IMR-90 (cell line): ENCODE measurements around the gene ZNF398. TPM values are rescaled to one million over a fixed set of nuclear protein-coding genes. Genes with fewer than 3 reads are reported as not detected.

Experiments used
- ATAC-seq: fragments of 200-7000 bp; cut with Tn5 transposase; 2 replicates; pipeline ENCODE4 v1.9.1; 2020; ENCODE audit warnings: low read depth, mild to moderate bottlenecking, moderate library complexity
- BruUV-seq: library from RNA; stranded (reverse); fragments of 400-500 nt; replicated peaks from 2 replicates; lab custom pipeline; 2021; lab: Mats Ljungman, UMichigan
- CTCF ChIA-PET: fragments of 300-600 bp; formaldehyde crosslinking; extraction: SDS; loops from one replicate; lab custom pipeline; 2021; ENCODE audit warnings: antibody characterized with exemption; lab: Yijun Ruan, JAX
- POLR2A ChIA-PET: fragments of 300-600 bp; sonication (Branson Sonifier 250); formaldehyde crosslinking; loops from one replicate; lab custom pipeline; 2022; ENCODE audit warnings: antibody characterized with exemption; ENCODE audit not compliant: unreplicated experiment; lab: Charles Lee
- DNase-seq: peaks from one replicate; pipeline ENCODE4 v3.0.0; 2013
- H2AFZ ChIP-seq: replicated peaks from 2 replicates; pipeline ENCODE3; 2013; ENCODE audit warnings: low read length, mild to moderate bottlenecking; ENCODE audit not compliant: poor library complexity
- H2AK5ac ChIP-seq: 2 replicates; pipeline ENCODE4 v1.6.1; 2013; ENCODE audit warnings: low read depth, low read length, inconsistent platforms
- H2AK9ac ChIP-seq: replicated peaks from 2 replicates; pipeline ENCODE3; 2013; ENCODE audit warnings: mild to moderate bottlenecking, low read depth, low read length, moderate library complexity; ENCODE audit not compliant: poor library complexity
- H2BK120ac ChIP-seq: 2 replicates; pipeline ENCODE4 v1.6.1; 2013; ENCODE audit warnings: low read depth, low read length, inconsistent platforms
- H2BK15ac ChIP-seq: 3 replicates; pipeline ENCODE4 v1.6.1; 2013; ENCODE audit warnings: low read depth, low read length, inconsistent platforms
- H2BK20ac ChIP-seq: 2 replicates; pipeline ENCODE4 v1.6.1; 2013; ENCODE audit warnings: low read depth, mild to moderate bottlenecking, inconsistent platforms, low read length, moderate library complexity
- H2BK5ac ChIP-seq: 2 replicates; pipeline ENCODE4 v1.6.1; 2013; ENCODE audit warnings: mild to moderate bottlenecking, low read depth, low read length, inconsistent platforms; ENCODE audit not compliant: poor library complexity, severe bottlenecking
- H3K14ac ChIP-seq: replicated peaks from 2 replicates; pipeline ENCODE4 v1.6.1; 2013; ENCODE audit warnings: low read depth, low read length, inconsistent platforms
- H3K18ac ChIP-seq: 2 replicates; pipeline ENCODE4 v1.6.1; 2013; ENCODE audit warnings: low read depth, low read length, control low read depth
- H3K23ac ChIP-seq: 2 replicates; pipeline ENCODE4 v1.6.1; 2013; ENCODE audit warnings: low read depth, low read length, inconsistent platforms
- H3K27ac ChIP-seq: 2 replicates; pipeline ENCODE4 v1.5.1; 2013; ENCODE audit warnings: mild to moderate bottlenecking, control low read depth, low read length; ENCODE audit not compliant: insufficient read depth
- H3K27me3 ChIP-seq: 2 replicates; pipeline ENCODE4 v1.6.1; 2013; ENCODE audit warnings: low read length; ENCODE audit not compliant: control insufficient read depth, insufficient read depth
- H3K36me3 ChIP-seq: 2 replicates; pipeline ENCODE4 v1.6.1; 2013; ENCODE audit warnings: low read length, mixed read lengths; ENCODE audit not compliant: control insufficient read depth, insufficient read depth
- H3K4ac ChIP-seq: 2 replicates; pipeline ENCODE4 v1.6.1; 2013; ENCODE audit warnings: low read depth, low read length, inconsistent platforms
- H3K4me1 ChIP-seq: 2 replicates; pipeline ENCODE4 v1.6.1; 2013; ENCODE audit warnings: low read length, mixed read lengths; ENCODE audit not compliant: control insufficient read depth, insufficient read depth
- H3K4me2 ChIP-seq: 2 replicates; pipeline ENCODE4 v1.6.1; 2013; ENCODE audit warnings: low read depth, mild to moderate bottlenecking, control low read depth, low read length, moderate library complexity
- H3K4me3 ChIP-seq: 2 replicates; pipeline ENCODE4 v1.5.1; 2013; ENCODE audit warnings: low read depth, mild to moderate bottlenecking, control low read depth, low read length, moderate library complexity; ENCODE audit not compliant: insufficient read depth
- H3K56ac ChIP-seq: 2 replicates; pipeline ENCODE4 v1.6.1; 2013; ENCODE audit warnings: low read length, inconsistent platforms; ENCODE audit not compliant: insufficient read depth; ENCODE audit errors: extremely low read depth
- H3K79me1 ChIP-seq, 2 experiments: 2 replicates each; pipeline ENCODE4 v1.6.1; 2013; ENCODE audit warnings: low read length in 2 of 2, inconsistent platforms in 1 of 2, low read depth in 1 of 2
- H3K9ac ChIP-seq: 2 replicates; pipeline ENCODE4 v1.6.1; 2013; ENCODE audit warnings: low read depth, low read length, control low read depth
- H3K9me1 ChIP-seq: 2 replicates; pipeline ENCODE4 v1.6.1; 2013; ENCODE audit warnings: low read length, inconsistent platforms; ENCODE audit not compliant: insufficient read depth
- H3K9me3 ChIP-seq: 2 replicates; pipeline ENCODE4 v1.6.1; 2013; ENCODE audit warnings: low read length; ENCODE audit not compliant: control insufficient read depth, insufficient read depth
- H4K20me1 ChIP-seq: 2 replicates; pipeline ENCODE4 v1.6.1; 2013; ENCODE audit warnings: low read length, inconsistent platforms; ENCODE audit not compliant: insufficient read depth
- H4K5ac ChIP-seq: 2 replicates; pipeline ENCODE4 v1.6.1; 2013; ENCODE audit warnings: mild to moderate bottlenecking, low read depth, low read length, control low read depth
- H4K8ac ChIP-seq, 2 experiments: 2 replicates each; pipeline ENCODE4 v1.6.1; 2013; ENCODE audit warnings: low read depth in 2 of 2, low read length in 2 of 2, control low read depth in 1 of 2, inconsistent platforms in 1 of 2
- H4K91ac ChIP-seq: 2 replicates; pipeline ENCODE4 v1.6.1; 2013; ENCODE audit warnings: low read depth, low read length, inconsistent platforms; ENCODE audit not compliant: insufficient read depth
- ELK1 ChIP-seq: fragments of 150-350 bp; IDR thresholded peaks from 2 replicates; pipeline ENCODE4 v1.6.1; 2016; ENCODE audit warnings: low read depth, mild to moderate bottlenecking, low read length, moderate library complexity, borderline replicate concordance
- NFE2L2 ChIP-seq: fragments of 150-350 bp; IDR thresholded peaks from 2 replicates; pipeline ENCODE4 v1.6.1; 2016; ENCODE audit warnings: low read depth, mild to moderate bottlenecking, low read length
- WGBS, 2 experiments: methylation state at CpG; one replicate each; pipeline versions ENCODE4 v1.1.5 to v1.1.7; 2013; ENCODE audit warnings: missing lambda C conversion rate in 2 of 2; ENCODE audit not compliant: insufficient read length in 1 of 2; ENCODE audit errors: extremely low coverage in 2 of 2; 5-methylcytosine and 5-hydroxymethylcytosine counted together
- dilution Hi-C: fragments of 300-500 bp; cut with HindIII; formaldehyde crosslinking; loops from one replicate; pipeline ENCODE4 v1.14.3; 2018; ENCODE audit warnings: low sequenced_read_pairs; ENCODE audit not compliant: unreplicated experiment
- in situ Hi-C: fragments of 300-500 bp; cut with MboI; formaldehyde crosslinking; loops from 3 replicates; pipeline ENCODE4 v1.14.3; 2019; ENCODE audit warnings: low sequenced_read_pairs, inconsistent platforms, mixed read lengths
- intact Hi-C: fragments of 100-400 bp; cut with micrococcal nuclease; formaldehyde crosslinking; loops from 2 replicates; pipeline ENCODE4 v1.10.0; 2022
- polyA plus RNA-seq, 3 experiments: library from polyadenylated mRNA; depleted of rRNA; stranded (reverse); fragments of >200 nt; gene quantifications; 2 replicates each; pipeline ENCODE4 v1.2.3, GENCODE V29; 2012; ENCODE audit warnings: low replicate concordance in 1 of 3
- total RNA-seq: library from RNA; depleted of rRNA; stranded (reverse); fragments of >200 nt; gene quantifications from 2 replicates; pipeline ENCODE4 v1.2.3, GENCODE V29; 2012
- TF ChIP-seq, protein P1 (sequence below): conservative IDR thresholded peaks from 2 replicates; pipeline ENCODE4 v1.5.1; 2012; ENCODE audit warnings: mild to moderate bottlenecking, low read depth, low read length, improper control_type of control experiment

The ZNF398 gene
- total and polyA plus RNA-seq, 2 of the 4 experiments (the other 2 are of a cell fraction) = 5.7 to 7.9 TPM

DNA sequence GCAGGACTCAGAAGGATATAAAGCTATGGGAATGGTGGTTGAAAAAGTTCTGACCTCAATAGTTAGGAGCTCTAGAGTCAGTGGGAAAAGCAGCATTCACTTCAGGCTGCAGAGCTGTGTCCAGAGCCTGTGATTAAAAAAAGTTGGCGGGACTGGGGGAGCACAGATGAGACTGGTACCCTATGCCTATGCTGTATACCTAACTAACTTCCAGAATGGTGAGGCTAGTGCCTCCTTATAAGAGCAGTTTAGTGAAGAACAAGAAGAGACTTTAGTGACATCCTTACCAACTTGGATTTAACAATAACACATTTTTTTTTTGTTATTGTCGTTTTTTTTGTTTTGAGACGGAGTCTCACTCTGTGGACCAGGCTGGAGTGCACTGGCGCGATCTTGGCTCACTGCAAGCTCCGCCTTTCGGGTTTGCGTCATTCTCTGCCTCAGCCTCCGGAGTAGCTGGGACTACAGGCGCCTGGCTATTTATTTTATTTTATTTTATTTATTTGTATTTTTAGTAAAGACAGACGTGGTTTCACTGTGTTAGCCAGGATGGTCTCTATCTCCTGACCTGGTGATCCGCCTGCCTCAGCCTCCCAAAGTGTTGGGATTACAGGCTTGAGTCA is 41.5 kb downstream of the ZNF398 start:
- Histone ChIP-seq H3K18ac (no peak overlapping the region), H3K9ac (no peak overlapping the region), H2AK5ac (no peak overlapping the region), H3K14ac (no peak overlapping the region), H3K4ac (no peak overlapping the region), H3K4me2 (no peak overlapping the region), H4K5ac (no peak overlapping the region), H3K4me3 (no peak overlapping the region), H2AFZ (no peak overlapping the region), H2BK15ac (no peak overlapping the region), H2BK120ac (no peak overlapping the region), H3K27me3 (no peaks in the 10 kb centered on the region), H3K56ac (no peak overlapping the region), H4K20me1 (no peaks in the 10 kb centered on the region), H2BK5ac (no peak overlapping the region), H2BK20ac (no peak overlapping the region), H3K36me3 (no peaks in the 10 kb centered on the region), H3K79me1 (no peaks in the 10 kb centered on the region), H3K4me1 (peaks cover 1% of the 10 kb centered on the region; the same call in 1 of the 2 replicates), H3K9me3 (no peaks in the 10 kb centered on the region), H3K9me1 (no peaks in the 10 kb centered on the region; the same call in 1 of the 2 replicates), H3K23ac (no peak overlapping the region), H4K8ac (no peak overlapping the region), H2AK9ac (no peak overlapping the region), H4K91ac (no peak overlapping the region), H3K27ac (no peak overlapping the region)
- WGBS, 2 experiments = 67% methylated on average over 1 of the region's 12 CpGs; no CpG with 5 or more reads in 1 of the 2 experiments
- ATAC-seq = no peak
- TF ChIP-seq ELK1 (no peak), NFE2L2 (no peak)
- TF ChIP-seq, protein P1, sequence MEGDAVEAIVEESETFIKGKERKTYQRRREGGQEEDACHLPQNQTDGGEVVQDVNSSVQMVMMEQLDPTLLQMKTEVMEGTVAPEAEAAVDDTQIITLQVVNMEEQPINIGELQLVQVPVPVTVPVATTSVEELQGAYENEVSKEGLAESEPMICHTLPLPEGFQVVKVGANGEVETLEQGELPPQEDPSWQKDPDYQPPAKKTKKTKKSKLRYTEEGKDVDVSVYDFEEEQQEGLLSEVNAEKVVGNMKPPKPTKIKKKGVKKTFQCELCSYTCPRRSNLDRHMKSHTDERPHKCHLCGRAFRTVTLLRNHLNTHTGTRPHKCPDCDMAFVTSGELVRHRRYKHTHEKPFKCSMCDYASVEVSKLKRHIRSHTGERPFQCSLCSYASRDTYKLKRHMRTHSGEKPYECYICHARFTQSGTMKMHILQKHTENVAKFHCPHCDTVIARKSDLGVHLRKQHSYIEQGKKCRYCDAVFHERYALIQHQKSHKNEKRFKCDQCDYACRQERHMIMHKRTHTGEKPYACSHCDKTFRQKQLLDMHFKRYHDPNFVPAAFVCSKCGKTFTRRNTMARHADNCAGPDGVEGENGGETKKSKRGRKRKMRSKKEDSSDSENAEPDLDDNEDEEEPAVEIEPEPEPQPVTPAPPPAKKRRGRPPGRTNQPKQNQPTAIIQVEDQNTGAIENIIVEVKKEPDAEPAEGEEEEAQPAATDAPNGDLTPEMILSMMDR = no peak
- DNase-seq = no peak
- in situ Hi-C loops = no loop called here
- POLR2A ChIA-PET = no interaction called here
- no TSS peak for BruUV-seq
- dilution Hi-C loops = no loop called here
- CTCF ChIA-PET = no interaction called here
- intact Hi-C loops = no loop called here
